ENCODE data around the gene GTF2A2.
"Not testable (repeated sequence)": the region's sequence is repeated elsewhere in the genome, so short reads cannot be mapped to it uniquely, and the experiment has no call there.

Gene GTF2A2, protein sequence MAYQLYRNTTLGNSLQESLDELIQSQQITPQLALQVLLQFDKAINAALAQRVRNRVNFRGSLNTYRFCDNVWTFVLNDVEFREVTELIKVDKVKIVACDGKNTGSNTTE

GRCh38 chr15:59656897-59657634 is at the start of gene GTF2A2:
TSS of gene GTF2A2 (minus strand) at chr15:59657515. CDS start at chr15:59652277, 5,238 bp downstream.
- peak; percentile 82 for DNase-seq (ENCODE audit: low read depth)

DNA sequence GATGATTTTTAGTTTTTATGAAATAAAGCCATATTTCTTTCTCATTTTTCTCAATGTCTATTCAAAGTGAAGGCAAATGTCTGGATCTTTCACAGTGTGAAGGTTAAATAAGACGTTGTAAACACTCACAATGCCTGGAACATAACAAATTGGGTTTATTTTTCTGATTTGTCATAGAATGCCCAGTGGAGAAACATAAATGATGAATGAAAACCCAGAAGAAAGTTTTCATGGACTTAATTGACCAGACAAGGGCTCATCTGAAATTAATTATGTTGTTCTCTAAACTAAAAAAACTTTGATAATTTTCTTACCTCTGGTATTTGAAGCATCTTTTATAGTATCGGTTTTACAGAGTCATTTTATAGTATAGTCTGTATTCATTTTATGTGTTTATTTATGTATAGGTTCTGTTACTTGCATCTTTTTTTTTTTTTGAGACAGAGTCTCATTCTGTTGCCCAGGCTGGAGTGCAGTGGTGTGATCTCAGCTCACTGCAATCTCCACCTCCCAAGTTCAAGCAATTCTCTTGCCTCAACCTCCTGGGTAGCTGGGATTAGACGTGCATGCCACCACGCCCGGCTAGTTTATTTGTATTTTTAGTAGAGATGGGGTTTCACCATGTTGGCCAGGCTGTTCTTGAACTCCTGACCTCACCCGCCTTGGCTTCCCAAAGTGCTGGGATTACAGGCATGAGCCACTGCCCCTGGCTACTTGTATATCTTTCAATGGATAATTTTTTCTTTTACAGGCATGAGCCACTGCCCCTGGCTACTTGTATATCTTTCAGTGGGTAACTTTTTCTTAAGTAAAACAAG is 46.9 kb upstream of the GTF2A2 start:
- no peak for DNase-seq (ENCODE audit: low read depth)

DNA sequence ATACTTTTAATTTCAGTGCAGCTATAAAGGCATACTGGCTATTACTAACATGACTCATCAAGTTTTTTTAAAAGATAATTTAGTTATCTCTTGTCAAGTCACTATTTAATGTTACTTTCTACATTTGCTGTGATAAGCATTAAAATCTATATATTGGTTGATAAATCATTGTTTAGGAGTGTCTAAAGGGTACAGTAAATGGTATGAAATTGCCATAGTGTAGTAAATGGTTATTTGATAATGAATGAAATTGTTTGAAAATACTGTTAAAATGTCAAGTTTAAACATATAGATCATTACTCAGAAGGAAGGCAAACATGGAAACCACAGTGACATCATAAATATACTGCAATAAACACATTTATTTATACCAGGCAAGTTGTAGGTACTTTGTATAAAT is 45.0 kb upstream of the GTF2A2 start:
- no peak for DNase-seq (ENCODE audit: low read depth)

DNA sequence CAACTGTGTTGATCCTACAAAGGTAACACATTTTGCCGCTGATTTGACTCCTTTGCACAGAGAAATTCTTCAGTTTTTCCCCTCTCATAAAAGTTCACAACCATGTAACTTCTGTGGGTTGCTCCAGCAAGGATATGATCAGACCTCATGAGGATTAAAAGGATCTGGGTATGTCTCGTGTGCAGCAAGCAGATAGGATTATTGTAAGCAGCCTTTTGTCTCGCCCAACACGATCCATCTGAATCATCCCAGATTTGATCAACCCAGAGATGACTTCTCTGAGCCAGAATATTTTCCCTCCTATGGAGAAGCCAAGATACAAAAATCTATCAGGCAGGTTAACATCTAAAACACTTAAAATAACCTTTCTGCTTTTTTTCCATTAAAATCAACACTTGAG is 44.6 kb upstream of the GTF2A2 start:
- no peak for DNase-seq (ENCODE audit: low read depth)

DNA sequence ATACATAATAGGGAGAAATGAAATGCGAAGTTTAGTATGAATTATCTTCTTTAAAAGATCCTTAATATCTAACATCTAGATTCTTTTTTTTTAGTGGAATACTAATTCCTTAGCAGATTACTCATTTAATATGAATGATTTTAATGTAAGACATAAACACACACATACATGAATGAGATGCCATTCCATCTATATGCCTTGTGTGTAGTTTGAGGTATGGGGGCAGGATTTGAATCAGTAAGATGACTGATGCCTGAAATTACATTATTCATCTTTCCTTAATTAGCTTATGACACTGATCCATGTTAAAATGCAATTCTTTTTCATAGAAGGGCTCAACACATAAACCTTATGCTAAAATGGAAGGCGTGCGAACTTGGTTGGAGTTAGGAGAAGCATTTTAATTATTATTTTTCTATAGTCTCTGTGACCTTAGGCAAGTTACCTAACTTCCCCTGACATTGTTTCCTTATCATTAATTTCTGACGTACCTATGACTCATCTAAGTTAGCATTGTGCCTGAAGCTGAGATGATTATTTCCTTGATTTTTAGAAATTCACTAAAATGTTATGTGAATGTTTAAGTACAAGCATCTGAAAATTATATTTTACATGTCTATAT is 42.6 kb upstream of the GTF2A2 start:
- no peak for DNase-seq (ENCODE audit: low read depth)

DNA sequence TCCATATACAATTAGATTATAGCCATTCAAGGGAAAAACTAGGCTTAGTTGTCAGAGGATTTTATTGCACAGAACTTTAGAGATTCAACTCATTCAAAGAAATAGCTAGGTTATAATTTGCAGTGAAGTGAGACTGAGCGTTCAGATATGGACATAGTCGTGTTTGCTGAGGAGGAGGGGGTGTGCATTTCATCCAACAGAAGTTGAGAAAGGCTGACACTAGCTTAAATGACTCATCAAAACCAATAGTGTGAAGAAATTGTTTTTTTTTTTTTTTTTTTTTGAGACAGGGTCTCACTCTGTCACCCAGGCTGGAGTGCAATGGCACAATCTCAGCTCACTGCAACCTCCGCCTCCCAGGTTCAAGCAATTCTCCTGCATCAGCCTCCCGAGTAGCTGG is 40.8 kb upstream of the GTF2A2 start:
- not testable (repeated sequence) for DNase-seq (ENCODE audit: low read depth)

- DNase-seq (ENCODE audit: low read depth) = no peak
These were observed 39.0 kb upstream of the GTF2A2 start for GRCh38 chr15:59696332-59696731.

GRCh38 chr15:59694779-59695178 is 37.5 kb upstream of the GTF2A2 start:
- no peak for DNase-seq (ENCODE audit: low read depth)

DNA sequence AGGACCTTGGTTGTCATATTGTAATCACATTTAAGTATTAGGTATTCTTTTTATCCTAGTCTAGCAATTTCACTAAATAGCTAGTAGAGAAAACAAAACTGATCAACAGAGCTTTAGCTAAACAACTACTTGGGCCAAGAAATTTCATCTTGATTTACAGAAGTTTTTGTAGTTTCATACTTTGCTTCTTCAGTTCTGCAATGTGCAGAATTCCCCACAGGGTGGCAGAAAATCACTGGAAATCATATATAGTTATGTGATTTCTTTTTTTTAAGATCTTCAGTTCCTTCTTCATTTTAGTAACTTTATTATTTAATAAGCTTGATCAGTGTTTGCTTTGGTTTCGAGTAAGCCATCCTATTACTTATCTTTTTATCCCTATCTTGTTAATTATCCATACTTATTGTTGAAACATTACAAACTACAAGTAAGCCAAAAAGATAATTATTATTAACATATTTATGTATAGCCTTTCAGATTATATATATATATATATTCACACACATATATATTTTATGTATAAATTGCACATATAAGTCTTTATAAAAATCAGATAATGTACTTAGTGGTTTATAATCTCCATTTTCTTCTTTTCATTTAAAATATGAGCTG is 34.0 kb upstream of the GTF2A2 start:
- no peak for DNase-seq (ENCODE audit: low read depth)

- peak; percentile 35 for DNase-seq (ENCODE audit: low read depth)
These were observed 32.4 kb upstream of the GTF2A2 start for GRCh38 chr15:59689626-59690236.

DNA sequence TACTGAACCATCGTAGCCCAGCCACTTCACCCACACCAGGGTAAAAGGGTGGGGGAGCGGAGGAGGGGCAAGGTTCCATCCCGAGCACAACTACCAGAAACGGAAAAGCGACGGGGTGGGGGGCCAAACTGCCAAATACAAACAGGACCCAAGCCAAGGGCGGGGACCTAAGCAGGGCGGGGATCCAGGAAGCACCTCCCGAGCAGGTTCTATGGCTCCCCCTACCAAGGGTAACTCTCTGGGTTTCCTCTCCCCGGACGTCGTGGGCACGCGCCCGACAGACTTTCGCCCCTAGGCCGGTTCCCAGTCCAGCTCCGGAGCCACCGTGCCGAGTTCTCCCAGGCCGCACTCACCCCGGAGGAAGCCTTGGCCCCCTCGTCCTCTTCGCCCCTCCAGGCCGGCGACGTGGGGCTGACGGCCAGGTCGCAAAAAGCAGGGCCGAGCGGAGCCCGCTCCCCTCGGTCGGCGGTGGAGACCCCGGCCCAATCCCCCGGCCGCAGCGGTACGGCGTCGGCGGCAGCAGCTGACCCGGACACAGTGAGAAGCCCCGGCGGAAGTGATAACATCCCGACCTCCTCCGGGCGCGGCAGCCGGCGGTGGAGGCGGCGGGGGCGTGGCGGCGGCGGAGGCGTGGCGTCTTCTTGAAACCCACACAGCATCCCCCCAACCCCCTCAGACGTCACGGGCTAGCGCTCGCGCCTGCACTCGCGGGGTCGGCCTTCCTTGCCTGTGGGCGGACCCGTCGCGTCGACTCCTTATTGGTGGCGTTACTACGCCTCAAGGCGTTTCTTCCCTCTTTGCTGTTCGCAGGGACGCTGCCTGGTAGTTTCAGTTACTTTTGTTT is 31.7 kb upstream of the GTF2A2 start, which contains the start of gene BNIP2:
Gene BNIP2, minus strand, starts transcription at position 539 of the 844 bp plus-strand sequence. CDS start 6,863 bp downstream, outside the sequence.
- peak; percentile 94 for DNase-seq (ENCODE audit: low read depth)

- peak; percentile 42 for DNase-seq (ENCODE audit: low read depth)
These were observed 31.1 kb upstream of the GTF2A2 start for GRCh38 chr15:59688423-59688781.

DNA sequence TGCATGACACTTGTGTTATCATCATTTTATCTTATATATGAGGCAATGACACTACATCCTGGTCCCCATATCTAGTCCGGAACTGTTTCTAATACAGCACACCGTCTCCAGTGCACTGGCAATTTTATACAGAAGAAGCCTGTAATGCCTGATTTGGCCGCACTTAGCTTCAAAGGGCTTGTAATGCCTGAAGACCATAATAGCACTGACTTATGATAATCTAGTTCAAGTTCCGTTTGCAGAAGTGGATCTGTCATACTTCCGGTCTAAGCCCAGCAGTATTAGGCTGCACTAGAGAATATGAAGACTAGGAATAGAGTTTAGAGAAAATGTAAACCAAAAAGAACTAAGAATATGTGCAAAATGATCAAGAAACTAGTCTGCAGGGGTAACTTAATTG is 30.5 kb upstream of the GTF2A2 start:
- no peak for DNase-seq (ENCODE audit: low read depth)

- DNase-seq (ENCODE audit: low read depth) = no peak
These were observed 29.1 kb upstream of the GTF2A2 start for GRCh38 chr15:59686389-59686788.

- DNase-seq (ENCODE audit: low read depth) = no peak
These were observed 28.5 kb upstream of the GTF2A2 start for GRCh38 chr15:59685737-59686297.

GRCh38 chr15:59680870-59681269 is 23.6 kb upstream of the GTF2A2 start:
- no peak for DNase-seq (ENCODE audit: low read depth)

DNA sequence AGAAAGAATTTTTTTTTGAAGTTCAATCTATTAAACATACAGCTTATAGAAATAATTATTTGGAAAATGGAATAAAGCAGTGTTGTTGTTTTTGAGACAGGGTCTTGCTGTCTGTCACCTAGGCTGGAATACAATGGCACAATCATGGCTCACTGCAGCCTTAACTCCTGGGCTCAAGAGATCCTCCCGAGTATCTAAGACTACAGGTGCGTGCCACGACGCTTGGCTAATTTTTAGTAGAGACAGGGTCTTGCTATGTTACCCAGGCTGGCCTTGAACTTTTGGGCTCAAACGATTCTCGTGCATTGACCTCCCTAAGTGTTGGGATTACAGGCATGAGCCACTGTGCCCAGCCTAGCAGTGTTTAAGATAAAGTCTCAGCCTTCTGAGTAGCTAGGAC is 23.0 kb upstream of the GTF2A2 start:
- no peak for DNase-seq (ENCODE audit: low read depth)

- no peak for DNase-seq (ENCODE audit: low read depth)
These were observed 21.3 kb upstream of the GTF2A2 start for GRCh38 chr15:59678620-59679019.

DNA sequence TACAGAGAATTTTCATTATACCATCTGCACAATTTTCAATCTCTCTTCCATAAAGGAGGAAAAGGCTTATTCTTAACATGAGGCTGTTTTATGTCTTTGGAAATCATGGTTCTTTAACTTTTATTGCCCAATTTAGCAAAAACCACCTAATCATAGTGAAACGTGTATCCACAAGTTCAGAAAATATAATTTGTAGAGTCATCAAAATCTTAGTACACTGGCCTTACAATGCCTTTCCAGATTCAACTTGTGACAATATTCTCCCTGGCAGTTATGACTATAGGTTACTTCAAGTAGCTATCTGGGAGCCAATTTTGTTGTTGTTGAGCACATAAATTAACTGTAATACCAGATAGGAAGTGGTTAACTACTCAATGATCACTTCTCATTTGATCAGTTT is 20.9 kb upstream of the GTF2A2 start:
- DNase-seq (ENCODE audit: low read depth) = no peak

DNA sequence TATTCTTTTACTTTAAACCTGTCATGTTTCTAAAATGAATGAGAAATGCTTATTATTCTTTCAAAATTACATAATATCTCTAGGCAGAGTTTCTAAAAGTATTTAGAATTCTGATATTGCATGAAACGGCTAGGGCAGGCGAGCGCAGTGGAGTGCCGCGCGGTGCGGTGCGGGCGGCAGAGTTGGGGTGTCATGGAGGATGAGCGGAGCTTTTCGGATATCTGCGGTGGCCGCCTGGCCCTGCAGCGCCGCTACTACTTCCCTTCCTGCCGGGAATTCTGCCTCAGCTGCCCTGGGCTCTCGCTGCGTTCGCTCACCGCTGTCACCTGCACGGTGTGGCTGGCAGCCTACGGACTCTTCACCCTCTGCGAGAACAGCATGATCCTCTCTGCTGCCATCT is 19.2 kb upstream of the GTF2A2 start:
- DNase-seq (ENCODE audit: low read depth) = no peak
